Ascending aorta (tissue), 2 donors: Measurements from ENCODE around the gene MICU1. TPM values are rescaled to one million over a fixed set of nuclear protein-coding genes. Genes with fewer than 3 reads are reported as not detected.

Experiments
- DNase-seq, 2 donors: peaks; one replicate each; pipeline ENCODE4 v3.0.0-alpha.2; 2019; ENCODE audit warnings: low spot score in 2 of 2
- H3K27ac ChIP-seq, 2 donors: fragments of 200-600 bp; sonication (generic); one replicate each; pipeline ENCODE4 v1.5.1; 2016 to 2017; ENCODE audit warnings: mild to moderate bottlenecking in 1 of 2
- H3K27me3 ChIP-seq: fragments of 200-600 bp; sonication (generic); one replicate; pipeline ENCODE4 v1.5.1; 2017
- H3K36me3 ChIP-seq, 2 donors: fragments of 200-600 bp; sonication (generic); one replicate each; pipeline ENCODE4 v1.5.1; 2016
- H3K4me1 ChIP-seq, 2 donors: fragments of 200-600 bp; sonication (generic); one replicate each; pipeline ENCODE4 v1.5.1; 2016 to 2017; ENCODE audit warnings: mild to moderate bottlenecking in 1 of 2
- H3K4me3 ChIP-seq, 2 donors: fragments of 200-600 bp; sonication (generic); one replicate each; pipeline ENCODE4 v1.5.1; 2016 to 2017; ENCODE audit warnings: mild to moderate bottlenecking in 1 of 2
- H3K9me3 ChIP-seq, 2 donors: fragments of 200-600 bp; sonication (generic); one replicate each; pipeline ENCODE4 v1.5.1; 2016
- CTCF ChIP-seq, 3 experiments: fragments of 200-600 bp in 2 of 3; fragments of 450-650 bp in 1 of 3; sonication (generic) in 2 of 3; IDR thresholded peaks; one replicate each; pipeline ENCODE4 v1.5.1; 2016 to 2019; ENCODE audit warnings: antibody characterized with exemption in 3 of 3, mild to moderate bottlenecking in 1 of 3, moderate library complexity in 1 of 3
- intact Hi-C: fragments of 100-400 bp; cut with DNase I; formaldehyde crosslinking; loops from one replicate; pipeline ENCODE4 v1.15.1; 2023
- total RNA-seq: library from RNA; depleted of rRNA; stranded (reverse); fragments of >200 nt; gene quantifications from one replicate; pipeline ENCODE4 v1.1.0, GENCODE V29; 2016

MICU1 gene
- total RNA-seq, 1 donor from 2014 or later = 18.9 TPM

GRCh38 chr10:72505435-72505834 lies 120.4 kb downstream of the MICU1 start:
- DNase-seq = no peak
- no peak for TF ChIP-seq CTCF (IDR thresholded peaks at IDR 0.05)
- Histone ChIP-seq H3K27me3 (no peaks in the 10 kb centered on the region), H3K4me3 (no peak overlapping the region), H3K4me1 (no peaks in the 10 kb centered on the region), H3K9me3 (peaks cover 0 to 8% of the 10 kb centered on the region in 2 donors), H3K27ac (no peak overlapping the region), H3K36me3 (peaks cover 0 to 4% of the 10 kb centered on the region in 2 donors)
- intact Hi-C loops = no loop called here

- Histone ChIP-seq H3K36me3 (peaks cover 0 to 4% of the 10 kb centered on the region in 2 donors), H3K4me1 (no peaks in the 10 kb centered on the region), H3K27ac (no peak overlapping the region), H3K27me3 (no peaks in the 10 kb centered on the region), H3K9me3 (peaks cover 0 to 8% of the 10 kb centered on the region in 2 donors), H3K4me3 (no peak overlapping the region)
- intact Hi-C loops = no loop called here
- TF ChIP-seq CTCF (IDR thresholded peaks at IDR 0.05) = no peak
- DNase-seq = no peak
These were observed 122.0 kb downstream of the MICU1 start for GRCh38 chr10:72503694-72504438.

- TF ChIP-seq CTCF (IDR thresholded peaks at IDR 0.05) = no peak
These were observed 122.6 kb downstream of the MICU1 start for GRCh38 chr10:72503241-72503640.

GRCh38 chr10:72502581-72502980 lies 123.3 kb downstream of the MICU1 start:
- H3K9me3 ChIP-seq = peaks cover 0 to 8% of the 10 kb centered on the region in 2 donors
- intact Hi-C loops = no loop called here
- no peak overlapping the region for H3K27ac ChIP-seq
- TF ChIP-seq CTCF (IDR thresholded peaks at IDR 0.05) = no peak
- peaks cover 0 to 4% of the 10 kb centered on the region in 2 donors for H3K36me3 ChIP-seq
- no peak overlapping the region for H3K4me3 ChIP-seq
- no peaks in the 10 kb centered on the region for H3K4me1 ChIP-seq
- no peak for DNase-seq
- H3K27me3 ChIP-seq = no peaks in the 10 kb centered on the region

More at GRCh38 chr10:72503241-72503640, 122.6 kb downstream of the MICU1 start:
- H3K36me3 ChIP-seq = peaks cover 0 to 4% of the 10 kb centered on the region in 2 donors
- H3K4me1 ChIP-seq = no peaks in the 10 kb centered on the region
- no peak overlapping the region for H3K4me3 ChIP-seq
- intact Hi-C loops = no loop called here
- no peaks in the 10 kb centered on the region for H3K27me3 ChIP-seq
- H3K27ac ChIP-seq = no peak overlapping the region
- H3K9me3 ChIP-seq = peaks cover 0 to 8% of the 10 kb centered on the region in 2 donors
- DNase-seq = no peak

GRCh38 chr10:72499701-72500100 lies 126.2 kb downstream of the MICU1 start:
- TF ChIP-seq CTCF (IDR thresholded peaks at IDR 0.05) = no peak
- Histone ChIP-seq H3K27ac (no peak overlapping the region), H3K9me3 (peaks cover 0 to 8% of the 10 kb centered on the region in 2 donors), H3K4me1 (no peaks in the 10 kb centered on the region), H3K4me3 (no peak overlapping the region), H3K27me3 (no peaks in the 10 kb centered on the region), H3K36me3 (no peaks in the 10 kb centered on the region)
- DNase-seq = no peak
- intact Hi-C loops = no loop called here
